T47D (cell line): Measurements from ENCODE around the gene NUMBL.

Experiments
- DNase-seq, 2 experiments: peaks; one replicate each; pipeline versions ENCODE4 v3.0.0 to v3.0.0-alpha.2; 2011 to 2012; ENCODE audit warnings: low read depth in 1 of 2, low spot score in 1 of 2
- JUND ChIP-seq: IDR thresholded peaks from 2 replicates; pipeline ENCODE4 v1.6.1; 2012; ENCODE audit warnings: low read depth
- in situ Hi-C: cut with HindIII; loops from 2 replicates; pipeline ENCODE4 v1.10.0; 2016; ENCODE audit warnings: low sequenced_read_pairs, low pct_unique_long_range_greater_than_20kb

Gene NUMBL

GRCh38 chr19:40692212-40692551 is 1.7 kb upstream of the NUMBL start:
- DNase-seq, result no peak
- in situ Hi-C loops, result no loop called here
- no peak for TF ChIP-seq JUND

- in situ Hi-C loops, result no loop called here
- no peak for TF ChIP-seq JUND
- DNase-seq, result no peak
Observed at GRCh38 chr19:40691421-40692211, 1.2 kb upstream of the NUMBL start.

- DNase-seq, result peak; percentile 85 to 89
Observed at GRCh38 chr19:40690693-40691420, 406 bp upstream of the NUMBL start.

GRCh38 chr19:40689339-40690049 is 957 bp downstream of the NUMBL start:
- in situ Hi-C loops, result no loop called here
- no peak for TF ChIP-seq JUND
- DNase-seq, result no peak

More at GRCh38 chr19:40690693-40691420, 406 bp upstream of the NUMBL start:
- no peak for TF ChIP-seq JUND
- in situ Hi-C loops, result no loop called here

GRCh38 chr19:40688987-40689338 is 1.5 kb downstream of the NUMBL start:
- in situ Hi-C loops, result no loop called here
- no peak for TF ChIP-seq JUND
- no peak for DNase-seq

- DNase-seq, result no peak
- TF ChIP-seq JUND, result no peak
- in situ Hi-C loops, result no loop called here
Observed at GRCh38 chr19:40688309-40688708, 2.1 kb downstream of the NUMBL start.

GRCh38 chr19:40687525-40688016 is 2.9 kb downstream of the NUMBL start:
- in situ Hi-C loops, result no loop called here
- no peak for TF ChIP-seq JUND
- DNase-seq, result no peak

- in situ Hi-C loops, result no loop called here
- no peak for TF ChIP-seq JUND
Observed at GRCh38 chr19:40686882-40687524, 3.4 kb downstream of the NUMBL start.

GRCh38 chr19:40685563-40685962 is 4.9 kb downstream of the NUMBL start:
- TF ChIP-seq JUND, result no peak
- DNase-seq, result no peak
- in situ Hi-C loops, result no loop called here

More at GRCh38 chr19:40686882-40687524, 3.4 kb downstream of the NUMBL start:
- no peak for DNase-seq

- DNase-seq, result no peak
- in situ Hi-C loops, result no loop called here
- TF ChIP-seq JUND, result no peak
Observed at GRCh38 chr19:40685016-40685526, 5.4 kb downstream of the NUMBL start.

GRCh38 chr19:40684280-40684679 is 6.2 kb downstream of the NUMBL start:
- in situ Hi-C loops, result no loop called here
- TF ChIP-seq JUND, result no peak
- DNase-seq, result no peak

- no peak for TF ChIP-seq JUND
- DNase-seq, result no peak
- in situ Hi-C loops, result no loop called here
Observed at GRCh38 chr19:40683437-40683836, 7.0 kb downstream of the NUMBL start.
